Measurements from ENCODE around the gene PRELID2. TPM values are rescaled to one million over a fixed set of nuclear protein-coding genes. Genes with fewer than 3 reads are reported as not detected.

PRELID2 gene
- total and polyA plus RNA-seq, 7 donors = 0.39 to 3.0 (median 1.3) TPM

DNA sequence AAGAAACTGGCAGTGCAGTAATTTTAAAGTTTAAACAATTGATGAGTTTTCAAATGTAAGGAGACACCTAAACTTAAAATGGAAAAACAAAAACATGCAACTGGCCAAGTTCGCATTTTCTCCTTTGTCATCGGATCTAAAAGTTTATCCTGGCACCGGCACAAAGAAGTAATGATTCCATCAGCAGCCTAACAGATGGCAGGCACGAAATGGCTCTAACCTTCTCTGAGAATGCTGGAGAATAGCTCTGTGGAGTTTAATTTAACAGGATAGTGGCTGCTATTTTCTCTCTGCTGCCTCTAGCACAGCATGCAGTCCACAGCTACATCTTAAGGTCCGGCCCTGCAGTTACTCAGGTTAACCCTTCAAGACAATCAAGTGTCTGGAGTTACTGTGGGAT lies 82.2 kb downstream of the PRELID2 start:
- intact Hi-C loops (cut with DNase I) = no loop called here
- Histone ChIP-seq H3K36me3 (ENCODE audit: insufficient read depth in 1 of 2, low read depth in 1 of 2) (no peaks in the 10 kb centered on the region), H3K4me1 (no peaks in the 10 kb centered on the region), H3K27ac (no peak overlapping the region), H3K4me3 (no peak overlapping the region), H3K9me3 (peaks cover 5% of the 10 kb centered on the region), H3K27me3 (ENCODE audit: insufficient read depth in 3 of 3, low read length in 2 of 3) (no peaks in the 10 kb centered on the region)
- 4 to 13% (median 12%) methylated on average over 5 of the region's 5 CpGs for WGBS, 3 donors
- ATAC-seq = no peak
- TF ChIP-seq, protein P1, sequence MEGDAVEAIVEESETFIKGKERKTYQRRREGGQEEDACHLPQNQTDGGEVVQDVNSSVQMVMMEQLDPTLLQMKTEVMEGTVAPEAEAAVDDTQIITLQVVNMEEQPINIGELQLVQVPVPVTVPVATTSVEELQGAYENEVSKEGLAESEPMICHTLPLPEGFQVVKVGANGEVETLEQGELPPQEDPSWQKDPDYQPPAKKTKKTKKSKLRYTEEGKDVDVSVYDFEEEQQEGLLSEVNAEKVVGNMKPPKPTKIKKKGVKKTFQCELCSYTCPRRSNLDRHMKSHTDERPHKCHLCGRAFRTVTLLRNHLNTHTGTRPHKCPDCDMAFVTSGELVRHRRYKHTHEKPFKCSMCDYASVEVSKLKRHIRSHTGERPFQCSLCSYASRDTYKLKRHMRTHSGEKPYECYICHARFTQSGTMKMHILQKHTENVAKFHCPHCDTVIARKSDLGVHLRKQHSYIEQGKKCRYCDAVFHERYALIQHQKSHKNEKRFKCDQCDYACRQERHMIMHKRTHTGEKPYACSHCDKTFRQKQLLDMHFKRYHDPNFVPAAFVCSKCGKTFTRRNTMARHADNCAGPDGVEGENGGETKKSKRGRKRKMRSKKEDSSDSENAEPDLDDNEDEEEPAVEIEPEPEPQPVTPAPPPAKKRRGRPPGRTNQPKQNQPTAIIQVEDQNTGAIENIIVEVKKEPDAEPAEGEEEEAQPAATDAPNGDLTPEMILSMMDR (IDR thresholded peaks at IDR 0.05) = no peak
- DNase-seq = no peak

DNA sequence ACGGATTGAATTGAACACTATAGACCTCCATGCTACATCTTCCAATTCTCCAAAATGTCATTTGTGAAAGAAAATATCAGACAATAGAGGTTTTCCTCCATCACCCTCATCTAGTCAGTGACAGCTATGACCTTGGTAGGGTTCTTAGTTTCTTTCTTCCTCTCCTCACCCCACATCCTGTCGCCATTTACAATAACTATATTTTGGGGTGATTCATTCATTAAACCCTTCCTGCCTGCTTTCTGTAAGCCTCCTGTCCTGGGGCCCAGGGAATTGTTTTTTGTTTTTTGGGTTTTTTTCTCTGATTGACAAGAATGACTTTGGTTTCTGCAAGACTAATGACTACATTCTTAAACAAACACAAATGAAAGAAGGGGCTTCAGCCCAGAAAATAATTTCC lies 82.6 kb downstream of the PRELID2 start:
- no peaks in the 10 kb centered on the region for H3K36me3 ChIP-seq (ENCODE audit: insufficient read depth in 1 of 2, low read depth in 1 of 2)
- no peak for DNase-seq
- TF ChIP-seq, protein P1 (IDR thresholded peaks at IDR 0.05) = no peak
- H3K4me3 ChIP-seq = no peak overlapping the region
- H3K9me3 ChIP-seq = peaks cover 5% of the 10 kb centered on the region
- no peaks in the 10 kb centered on the region for H3K27me3 ChIP-seq (ENCODE audit: insufficient read depth in 3 of 3, low read length in 2 of 3)
- WGBS, 3 donors = 77 to 85% (median 78%) methylated on average over 2 of the region's 2 CpGs
- intact Hi-C loops (cut with DNase I) = no loop called here
- ATAC-seq = no peak
- no peaks in the 10 kb centered on the region for H3K4me1 ChIP-seq
- H3K27ac ChIP-seq = no peak overlapping the region

DNA sequence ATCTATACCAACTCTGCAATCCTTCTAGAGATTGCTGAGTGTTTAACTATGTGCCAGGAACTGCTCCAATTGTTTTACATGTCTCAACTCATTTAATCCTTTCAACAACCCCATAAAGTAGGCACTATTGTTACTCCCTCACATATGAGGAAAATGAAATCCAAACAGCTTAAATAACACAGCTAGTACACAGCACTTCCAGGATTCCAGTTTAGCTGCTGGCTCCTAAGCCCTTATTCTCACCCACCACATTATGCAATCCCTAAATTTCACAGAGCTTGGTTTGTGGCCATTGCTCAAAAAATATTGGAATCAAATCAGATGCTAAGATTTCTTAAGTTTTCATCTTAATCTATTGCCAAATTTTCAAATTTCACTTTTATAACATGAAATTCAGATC lies 84.9 kb downstream of the PRELID2 start:
- TF ChIP-seq, protein P1 (IDR thresholded peaks at IDR 0.05) = no peak

DNA sequence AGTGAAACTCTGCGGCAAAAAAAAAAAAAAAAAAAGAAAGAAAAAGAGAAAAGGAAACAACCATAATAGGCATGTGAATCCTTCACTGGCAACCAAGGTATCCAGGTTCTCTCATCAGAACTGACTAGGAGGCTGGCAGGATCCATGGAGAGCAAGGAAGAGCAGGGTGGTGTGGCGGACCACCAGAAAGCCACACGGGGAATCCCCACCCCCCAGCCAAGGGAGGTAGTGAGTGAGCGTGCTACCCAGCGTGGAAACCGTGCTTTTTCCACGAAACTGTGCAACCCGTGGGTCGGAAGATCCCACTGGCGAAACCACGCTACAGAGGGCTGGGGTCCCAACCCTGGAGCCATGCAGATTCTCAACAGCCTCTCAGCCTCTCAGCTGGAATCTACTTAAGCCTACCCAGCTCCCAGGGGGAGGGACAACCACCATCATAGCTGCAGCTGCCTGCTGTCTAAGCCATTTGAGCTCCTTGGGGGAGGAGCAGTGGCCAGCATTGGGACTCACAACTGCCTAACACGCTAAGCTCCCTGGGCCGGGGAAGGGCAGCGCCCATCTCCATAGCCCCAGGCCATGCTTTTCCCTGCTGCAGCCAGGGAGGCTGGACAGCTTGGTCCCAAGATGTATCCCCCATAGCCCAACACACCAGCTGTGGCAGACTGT lies 91.6 kb downstream of the PRELID2 start:
- ATAC-seq = no peak
- no peak for DNase-seq
- Histone ChIP-seq H3K36me3 (ENCODE audit: insufficient read depth in 1 of 2, low read depth in 1 of 2) (no peaks in the 10 kb centered on the region), H3K27me3 (ENCODE audit: insufficient read depth in 3 of 3, low read length in 2 of 3) (no peaks in the 10 kb centered on the region), H3K4me1 (no peaks in the 10 kb centered on the region), H3K27ac (no peak overlapping the region), H3K4me3 (no peak overlapping the region), H3K9me3 (peaks cover 6% of the 10 kb centered on the region)
- TF ChIP-seq, protein P1 (IDR thresholded peaks at IDR 0.05) = no peak
- 94 to 96% (median 96%) methylated on average over 14 of the region's 14 CpGs for WGBS, 3 donors
- intact Hi-C loops (cut with DNase I) = no loop called here

More for the DNA sequence above, 84.9 kb downstream of the PRELID2 start:
- Histone ChIP-seq H3K4me3 (no peak overlapping the region), H3K36me3 (ENCODE audit: insufficient read depth in 1 of 2, low read depth in 1 of 2) (no peaks in the 10 kb centered on the region), H3K27me3 (ENCODE audit: insufficient read depth in 3 of 3, low read length in 2 of 3) (no peaks in the 10 kb centered on the region), H3K9me3 (peaks cover 5% of the 10 kb centered on the region), H3K4me1 (no peaks in the 10 kb centered on the region), H3K27ac (no peak overlapping the region)
- intact Hi-C loops (cut with DNase I) = no loop called here
- ATAC-seq (no peak), DNase-seq (no peak)

DNA sequence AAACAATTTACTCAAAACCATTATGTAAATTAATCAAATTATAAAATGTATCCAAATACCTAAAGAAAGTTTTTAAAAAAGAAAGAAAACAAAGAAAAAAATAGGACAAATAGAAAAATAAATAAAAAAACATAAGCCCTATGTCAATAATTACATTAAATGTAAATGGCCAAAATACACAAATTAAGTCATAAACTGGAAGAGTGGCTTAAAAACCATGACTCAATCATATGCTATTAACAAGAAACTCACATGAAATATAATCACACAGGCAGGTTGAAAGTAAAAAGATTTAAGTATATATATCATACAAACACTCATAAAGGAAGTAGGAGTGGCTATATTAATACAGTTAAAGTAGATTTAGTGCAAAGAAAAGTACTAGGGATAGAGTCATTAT lies 95.3 kb downstream of the PRELID2 start:
- no peak for DNase-seq
- intact Hi-C loops (cut with DNase I) = no loop called here
- Histone ChIP-seq H3K4me3 (no peak overlapping the region), H3K4me1 (no peaks in the 10 kb centered on the region), H3K9me3 (peaks cover 5% of the 10 kb centered on the region), H3K36me3 (ENCODE audit: insufficient read depth in 1 of 2, low read depth in 1 of 2) (no peaks in the 10 kb centered on the region), H3K27ac (no peak overlapping the region), H3K27me3 (ENCODE audit: insufficient read depth in 3 of 3, low read length in 2 of 3) (no peaks in the 10 kb centered on the region)
- TF ChIP-seq, protein P1 (IDR thresholded peaks at IDR 0.05) = no peak
- ATAC-seq = no peak

Measured in psoas muscle (tissue), 8 donors.